Loucy (cell line): ENCODE data around the gene SHBG.
A peak's percentile ranks its signal among the peaks of the same experiment; 100 is the strongest.

Experiments
- EZH2phosphoT487 ChIP-seq: fragments of 200-600 bp; IDR thresholded peaks from 2 replicates; pipeline ENCODE4 v1.6.1; 2018; ENCODE audit warnings: antibody characterized with exemption, mild to moderate bottlenecking, moderate library complexity, borderline replicate concordance
- TF ChIP-seq, protein P1 (sequence below): fragments of 200-600 bp; sonication (generic); conservative IDR thresholded peaks from 2 replicates; pipeline ENCODE4 v1.5.1; 2014; ENCODE audit warnings: mild to moderate bottlenecking, antibody characterized with exemption, low read length

- TF ChIP-seq, protein P1, sequence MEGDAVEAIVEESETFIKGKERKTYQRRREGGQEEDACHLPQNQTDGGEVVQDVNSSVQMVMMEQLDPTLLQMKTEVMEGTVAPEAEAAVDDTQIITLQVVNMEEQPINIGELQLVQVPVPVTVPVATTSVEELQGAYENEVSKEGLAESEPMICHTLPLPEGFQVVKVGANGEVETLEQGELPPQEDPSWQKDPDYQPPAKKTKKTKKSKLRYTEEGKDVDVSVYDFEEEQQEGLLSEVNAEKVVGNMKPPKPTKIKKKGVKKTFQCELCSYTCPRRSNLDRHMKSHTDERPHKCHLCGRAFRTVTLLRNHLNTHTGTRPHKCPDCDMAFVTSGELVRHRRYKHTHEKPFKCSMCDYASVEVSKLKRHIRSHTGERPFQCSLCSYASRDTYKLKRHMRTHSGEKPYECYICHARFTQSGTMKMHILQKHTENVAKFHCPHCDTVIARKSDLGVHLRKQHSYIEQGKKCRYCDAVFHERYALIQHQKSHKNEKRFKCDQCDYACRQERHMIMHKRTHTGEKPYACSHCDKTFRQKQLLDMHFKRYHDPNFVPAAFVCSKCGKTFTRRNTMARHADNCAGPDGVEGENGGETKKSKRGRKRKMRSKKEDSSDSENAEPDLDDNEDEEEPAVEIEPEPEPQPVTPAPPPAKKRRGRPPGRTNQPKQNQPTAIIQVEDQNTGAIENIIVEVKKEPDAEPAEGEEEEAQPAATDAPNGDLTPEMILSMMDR: peak; percentile 57
- no peak for TF ChIP-seq EZH2phosphoT487
Observed at GRCh38 chr17:7614425-7615264, 15.3 kb upstream of the SHBG start, which contains the start of gene FXR2.
